Measurements from ENCODE around the gene METTL21A.
"Not testable (repeated sequence)": the region's sequence is repeated elsewhere in the genome, so short reads cannot be mapped to it uniquely, and the experiment has no call there.

Gene METTL21A

DNA sequence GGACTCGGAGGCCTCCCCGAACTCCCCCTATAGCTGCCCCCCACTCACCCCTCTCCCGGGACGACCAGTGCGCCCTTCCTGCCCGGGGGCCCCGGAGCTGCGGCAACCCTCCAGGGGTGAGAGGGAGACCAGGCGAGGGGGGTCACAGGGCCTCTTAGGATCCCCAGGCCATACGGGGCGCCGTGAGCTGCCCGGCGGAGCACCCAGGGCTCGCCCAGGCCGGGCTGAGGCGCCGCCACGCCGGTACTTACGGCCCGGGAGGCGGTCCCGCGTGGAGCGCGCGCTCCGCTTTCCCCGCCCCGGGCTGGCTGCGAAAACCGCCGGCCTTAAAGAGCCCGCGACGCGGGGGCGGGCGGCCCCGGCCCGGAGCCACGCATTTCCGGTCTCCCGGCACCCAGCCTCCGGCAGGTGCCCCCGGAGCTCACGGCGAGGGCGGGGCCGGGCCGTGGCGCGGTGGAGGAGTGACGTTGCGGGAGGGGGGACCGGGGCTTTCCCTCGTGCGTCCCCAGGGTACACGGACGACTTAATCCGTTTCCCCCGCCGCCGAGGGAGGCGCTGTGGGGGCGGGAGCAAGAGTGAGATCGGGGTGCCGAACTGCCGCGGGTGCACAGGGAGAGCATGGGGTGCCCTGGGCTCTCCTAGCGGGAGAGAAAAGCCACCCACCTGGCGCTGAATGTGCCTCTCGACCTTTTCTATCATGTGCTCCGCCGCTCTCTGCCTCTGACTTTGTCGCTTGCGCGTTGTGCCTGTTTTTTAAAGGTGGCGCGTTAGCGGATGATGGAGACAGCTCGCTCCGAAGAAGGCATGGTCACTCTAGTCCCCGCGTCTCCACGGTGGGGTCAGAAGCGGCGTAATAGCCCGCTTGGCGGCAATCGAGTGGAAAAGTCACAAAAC lies at the start of gene METTL21A:
Gene METTL21A, minus strand, starts transcription at position 381 of the 894 bp plus-strand sequence. CDS start 1,019 bp downstream, outside the sequence.
- peak; percentile 97 for DNase-seq

DNA sequence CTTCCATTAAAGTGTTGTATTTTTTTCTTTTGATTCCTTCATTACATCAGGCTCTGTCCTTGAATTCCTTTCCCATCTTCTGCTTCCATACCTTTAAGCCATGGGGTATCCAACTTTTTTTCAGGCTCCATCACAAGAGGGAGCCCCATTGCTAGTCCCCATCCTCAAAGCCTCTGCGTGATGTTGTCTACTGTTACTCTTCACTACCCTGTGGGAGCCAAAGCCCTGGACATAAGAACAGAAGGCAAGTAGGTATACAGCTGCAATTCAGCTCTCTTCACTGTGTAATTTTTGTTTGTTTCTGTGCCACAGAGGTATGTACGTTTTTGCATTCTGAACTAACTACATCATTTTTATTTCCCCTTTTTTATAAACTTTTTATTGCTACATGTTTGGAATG lies 49.6 kb upstream of the METTL21A start:
- no peak for DNase-seq

DNA sequence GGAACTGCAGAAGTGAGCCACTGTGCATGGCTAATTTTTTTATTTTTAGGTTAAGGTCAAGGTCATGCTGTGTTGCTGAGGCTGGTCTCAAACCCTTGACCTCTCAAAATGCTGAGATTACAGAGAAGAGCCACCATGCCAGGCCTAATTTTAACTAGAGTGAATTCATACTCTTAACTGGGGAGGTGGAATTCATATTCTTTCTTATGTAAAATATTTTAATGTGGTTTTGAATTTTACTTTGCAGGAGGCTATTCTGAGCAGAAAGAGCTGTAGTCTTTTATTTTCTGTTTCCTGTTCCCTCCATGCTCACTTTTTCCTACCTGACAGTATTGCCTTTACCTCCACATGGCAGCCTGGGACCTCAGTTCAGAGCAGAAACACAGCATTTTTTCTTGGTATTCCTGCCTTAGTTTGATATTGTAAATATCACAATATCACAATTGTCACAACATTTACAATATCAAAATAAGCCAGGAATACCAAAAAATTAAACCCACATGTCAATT lies 49.1 kb upstream of the METTL21A start:
- no peak for DNase-seq

DNA sequence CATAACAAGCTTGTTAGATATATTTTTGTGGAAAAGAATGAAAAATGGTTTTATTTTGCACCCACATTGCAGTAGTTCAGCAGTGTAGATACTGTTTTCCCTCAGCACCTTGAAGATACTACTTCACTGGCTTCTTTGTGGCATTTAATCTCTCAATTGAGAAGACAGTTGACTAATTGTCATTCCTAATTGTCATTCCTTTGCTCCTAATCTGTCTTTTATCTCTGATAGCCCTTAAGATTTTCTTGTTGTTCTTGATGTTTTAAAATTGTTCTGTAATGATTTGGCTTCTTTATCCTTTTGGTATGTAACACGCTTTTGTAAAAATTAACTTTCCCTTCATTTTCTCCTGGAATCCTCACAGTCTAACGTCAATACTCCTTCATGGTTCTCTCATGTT lies 48.2 kb upstream of the METTL21A start:
- DNase-seq, result no peak

DNA sequence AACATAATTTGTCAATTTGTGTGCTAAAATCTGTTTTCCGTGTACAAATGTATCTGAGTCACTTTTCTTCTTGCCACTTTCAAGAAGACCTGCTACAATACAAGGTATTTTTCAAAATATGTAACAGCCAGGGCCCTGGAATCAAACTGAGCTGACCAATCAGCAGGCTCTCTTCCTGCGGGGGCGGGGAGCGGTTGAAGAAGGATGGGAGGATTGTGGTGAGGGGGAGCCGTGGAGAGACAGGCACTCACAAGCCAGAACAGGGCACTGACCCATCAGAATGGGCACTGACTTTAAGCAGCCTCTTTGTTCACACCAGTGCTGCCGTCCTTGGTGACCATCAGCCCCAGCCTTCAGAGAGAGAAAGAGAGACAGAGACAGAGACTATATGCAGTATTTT lies 45.7 kb upstream of the METTL21A start:
- DNase-seq, result peak; percentile 8

DNA sequence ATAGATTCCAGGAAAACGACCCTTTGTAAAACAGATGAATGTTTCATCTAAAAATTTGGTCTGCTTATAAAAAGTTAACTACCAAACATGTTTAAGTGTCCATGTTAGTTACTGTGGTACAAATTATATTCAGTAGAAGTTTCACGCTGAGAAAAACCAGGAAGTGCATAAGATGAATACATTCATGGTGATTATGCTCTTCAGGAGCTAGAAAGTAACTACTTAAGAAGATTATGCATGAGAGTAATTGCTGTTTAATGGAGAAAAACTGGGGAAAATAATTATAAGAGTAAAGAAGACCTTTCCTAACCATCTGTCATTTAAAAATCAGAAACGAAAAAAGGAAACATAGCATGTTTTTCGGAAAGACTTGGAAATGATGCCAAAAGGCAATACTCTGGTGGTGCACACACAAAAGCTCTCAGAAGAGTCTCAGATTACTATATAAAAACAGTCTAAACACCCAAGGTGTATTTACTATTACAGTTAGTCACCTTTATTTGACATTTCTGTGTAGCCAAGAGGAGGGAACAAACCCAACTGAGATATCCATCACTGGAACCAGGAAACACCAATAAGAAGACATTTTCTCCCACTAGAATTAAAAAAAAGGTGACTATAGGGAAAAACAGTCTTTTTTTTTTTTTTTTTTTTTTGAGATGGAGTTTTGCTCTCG lies 38.8 kb upstream of the METTL21A start:
- DNase-seq, result no peak

DNA sequence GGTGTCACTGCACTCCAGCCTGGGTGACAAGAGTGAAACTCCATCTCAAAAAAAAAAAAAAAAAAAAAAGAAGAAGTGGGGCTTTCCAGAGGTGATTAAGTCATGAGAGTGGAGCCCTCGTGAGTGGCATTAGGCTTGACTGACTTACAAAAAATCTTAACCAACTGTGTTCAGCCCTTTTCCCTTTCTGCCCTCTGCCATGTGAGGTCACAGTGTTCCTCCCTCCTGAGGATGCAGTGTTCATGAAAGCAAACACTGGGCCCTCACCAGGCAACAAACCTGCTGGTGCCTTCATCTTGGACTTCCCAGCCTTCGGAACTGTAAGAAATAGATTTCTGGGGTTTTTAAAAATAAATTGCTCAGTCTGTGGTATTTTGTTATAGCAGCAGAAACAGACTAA lies 37.0 kb upstream of the METTL21A start:
- no peak for DNase-seq

DNA sequence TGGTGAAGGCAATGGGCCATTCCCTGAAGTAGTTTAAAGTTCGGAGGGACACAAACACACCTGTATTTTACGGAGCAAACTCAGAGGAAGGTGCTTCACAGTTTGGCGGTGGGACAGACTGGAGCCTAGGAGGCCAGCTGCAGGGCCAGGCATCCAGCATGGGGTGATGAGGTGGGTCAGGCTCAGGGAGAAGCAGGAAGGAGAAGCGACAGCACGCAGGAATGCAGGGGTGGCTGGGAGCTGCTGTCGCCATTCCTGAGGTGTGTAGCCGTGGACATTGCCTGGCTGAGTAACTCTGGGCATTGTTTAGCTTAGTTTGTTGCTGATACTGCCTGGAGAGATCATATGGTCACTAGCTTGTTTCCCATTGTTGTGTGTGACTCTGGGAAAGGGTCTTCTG lies 35.8 kb upstream of the METTL21A start:
- no peak for DNase-seq

DNA sequence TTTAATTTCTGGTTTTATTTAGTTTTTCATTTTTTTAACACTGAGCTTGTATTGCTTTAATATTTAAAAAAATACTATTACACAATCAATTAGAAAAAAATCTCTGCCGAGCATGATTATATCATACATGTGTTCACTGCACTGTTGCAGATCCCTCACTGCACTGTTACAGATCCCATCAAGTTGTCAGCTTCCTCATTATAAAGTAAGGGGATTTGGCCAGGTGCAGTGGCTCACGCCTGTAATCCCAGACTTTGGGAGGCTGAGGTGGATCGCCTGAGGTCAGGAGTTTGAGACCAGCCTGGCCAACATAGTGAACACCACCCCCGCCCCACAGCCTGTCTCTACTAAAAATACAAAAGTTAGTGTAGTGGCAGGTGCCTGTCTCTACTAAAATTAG lies 33.0 kb upstream of the METTL21A start:
- DNase-seq, result peak; percentile 50

DNA sequence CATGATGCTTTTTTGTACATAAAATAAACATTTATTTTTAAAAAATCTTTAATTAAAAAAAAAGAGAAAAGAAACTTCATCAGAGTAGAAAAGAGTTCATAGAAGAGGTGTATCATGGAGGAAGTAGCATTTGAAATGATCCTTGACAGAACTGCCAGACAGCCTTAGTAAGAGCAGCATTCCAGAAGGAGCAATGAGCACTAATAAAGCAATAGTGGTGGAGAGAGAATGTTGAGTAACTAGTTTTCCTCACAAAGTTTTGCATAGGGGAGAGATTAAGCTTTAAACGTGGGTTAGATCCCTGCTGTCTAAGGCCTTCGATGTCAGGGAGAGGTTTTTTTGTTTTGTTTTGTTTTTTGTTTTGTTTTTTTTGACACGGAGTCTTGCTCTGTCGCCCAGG lies 29.8 kb upstream of the METTL21A start:
- DNase-seq, result no peak

DNA sequence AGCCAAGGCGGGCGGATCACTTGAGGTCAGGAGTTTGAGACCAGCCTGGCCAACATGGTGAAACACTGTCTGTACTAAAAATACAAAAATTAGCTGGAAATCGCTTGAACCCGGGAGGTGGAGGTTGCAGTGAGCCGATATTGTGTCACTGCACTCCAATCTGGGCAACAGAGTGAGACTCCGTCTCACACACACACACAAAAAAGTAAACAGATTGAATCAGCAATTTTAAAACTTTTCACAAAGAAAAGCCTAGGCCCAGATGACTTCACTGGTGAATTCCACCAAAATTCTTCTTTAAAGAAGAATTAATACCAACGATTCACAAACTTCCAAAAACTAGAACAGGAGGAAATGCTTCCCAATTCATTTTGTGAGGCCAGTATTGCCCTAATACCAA lies 21.4 kb upstream of the METTL21A start:
- DNase-seq, result not testable (repeated sequence)

DNA sequence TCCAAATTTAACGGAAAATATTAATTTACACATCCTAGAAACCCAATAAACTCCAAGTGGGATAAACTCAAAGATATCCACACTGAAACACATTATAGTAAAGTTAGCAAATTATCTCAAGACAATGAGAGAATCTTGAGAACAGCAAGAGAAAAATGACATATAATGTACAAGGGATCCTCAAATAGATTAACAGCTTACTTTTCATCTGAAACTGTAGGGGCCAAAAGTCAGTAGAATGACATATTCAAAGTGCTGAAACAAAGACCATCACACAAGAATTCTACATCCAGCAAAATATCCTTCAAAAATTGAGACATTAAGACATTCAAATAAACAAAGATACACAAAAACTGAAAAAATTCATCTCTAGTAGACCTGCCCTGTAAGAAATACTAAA lies 18.7 kb upstream of the METTL21A start:
- no peak for DNase-seq

DNA sequence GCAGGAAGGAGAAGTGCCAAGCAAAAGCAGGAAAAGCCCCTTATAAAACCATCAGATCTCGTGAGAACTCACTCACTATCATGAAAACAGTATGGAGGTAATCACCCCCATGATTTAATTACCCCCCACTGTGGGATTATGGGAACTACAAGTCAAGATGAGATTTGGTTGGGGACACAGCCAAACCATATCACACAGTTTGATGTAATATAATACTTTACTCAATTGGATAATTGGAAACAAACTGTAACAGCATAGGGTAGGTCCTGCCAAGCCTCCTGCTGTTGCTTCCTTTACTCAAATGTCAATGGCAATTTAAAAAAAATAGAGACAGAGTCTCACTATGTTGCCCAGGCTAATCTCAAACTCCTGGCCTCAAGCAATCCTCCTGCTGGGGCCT lies 15.5 kb upstream of the METTL21A start:
- no peak for DNase-seq

DNA sequence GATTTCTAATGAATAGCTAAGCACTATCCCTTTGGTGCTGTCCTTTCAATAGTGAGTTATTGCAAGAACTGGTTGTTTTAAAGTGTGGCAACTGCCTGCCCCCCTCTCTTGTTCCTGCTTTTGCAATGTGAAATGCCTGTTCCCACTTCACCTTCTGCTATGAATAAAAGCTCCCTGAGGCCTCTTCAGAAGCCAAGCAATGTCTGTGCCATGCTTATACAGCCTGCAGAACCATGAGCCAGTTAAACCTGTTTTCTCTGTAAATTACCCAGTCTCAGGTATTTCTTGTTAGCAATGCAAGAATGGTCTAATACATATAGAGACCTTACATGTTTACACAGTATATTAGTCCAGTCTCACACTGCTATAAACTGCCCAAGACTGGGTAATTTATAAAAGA lies 15.0 kb upstream of the METTL21A start:
- no peak for DNase-seq

DNA sequence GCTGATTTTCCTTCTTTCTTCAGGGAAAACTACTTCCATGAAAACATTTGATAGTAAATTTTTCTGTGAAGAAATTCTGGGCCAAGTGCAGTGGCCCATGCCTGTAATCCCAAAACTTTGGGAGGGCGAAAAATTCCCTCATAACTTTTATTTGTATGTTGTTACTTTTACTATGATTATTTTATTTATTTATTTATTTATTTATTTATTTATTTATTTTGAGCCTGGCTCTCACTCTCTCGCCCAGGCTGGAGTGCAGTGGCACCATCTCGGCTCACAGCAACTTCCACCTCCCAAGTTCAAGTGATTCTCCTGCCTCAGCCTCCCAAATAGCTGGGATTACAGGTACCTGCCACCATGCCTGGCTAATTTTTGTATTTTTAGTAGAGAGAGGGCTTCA lies 14.1 kb upstream of the METTL21A start:
- DNase-seq, result not testable (repeated sequence)

DNA sequence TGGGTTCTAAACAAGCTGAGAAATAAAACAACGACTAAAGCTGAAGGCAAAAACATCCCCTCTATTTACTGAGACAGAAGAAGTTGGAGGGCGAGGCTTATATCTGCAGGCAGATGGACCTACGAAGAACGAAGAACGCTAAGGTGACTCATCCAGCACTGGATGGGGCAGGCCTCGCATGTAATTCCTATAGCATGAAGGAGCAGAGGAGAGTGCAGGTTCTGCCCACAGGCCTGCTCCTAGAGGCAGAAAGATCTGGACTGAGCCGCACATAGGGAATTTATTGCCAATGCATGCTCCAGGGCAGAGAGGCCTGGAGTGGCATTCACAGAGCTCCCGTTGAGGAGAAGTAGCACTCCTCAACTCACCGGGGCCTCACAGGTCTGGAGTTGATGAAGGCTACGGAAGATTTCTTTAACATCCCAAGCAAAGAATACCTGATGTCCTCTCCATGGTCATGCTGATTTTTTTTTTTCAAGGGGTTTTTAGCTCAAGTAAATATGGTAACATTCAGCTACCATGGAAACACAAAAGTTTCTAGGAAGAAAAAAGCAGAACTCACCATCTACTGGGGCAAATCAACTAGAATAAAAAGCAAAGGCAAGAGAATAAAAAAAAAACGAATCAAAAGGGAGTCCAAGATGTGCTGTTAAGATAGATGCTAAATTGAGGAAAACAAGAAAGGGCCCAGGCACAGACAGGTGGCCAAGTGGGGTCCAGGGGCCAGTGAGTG lies 10.4 kb upstream of the METTL21A start:
- DNase-seq, result no peak

DNA sequence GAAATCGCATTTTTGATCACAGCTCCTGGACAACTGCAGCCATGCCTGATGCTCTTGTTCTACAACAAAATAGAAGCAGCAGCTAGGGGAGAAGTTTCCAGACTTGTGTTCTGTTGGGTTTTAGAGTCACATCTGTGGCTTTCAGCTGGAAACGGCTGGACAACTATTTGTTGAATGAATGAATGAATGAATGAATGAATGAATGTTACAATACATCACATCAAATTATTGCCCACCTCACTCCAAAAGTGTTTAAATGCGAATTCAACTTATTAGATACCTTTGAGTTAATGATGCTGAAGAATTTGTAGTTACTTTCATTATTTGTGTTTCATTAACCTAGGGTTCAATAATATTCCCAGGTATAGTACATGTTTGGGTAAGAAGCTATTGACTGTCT lies 8.5 kb upstream of the METTL21A start:
- no peak for DNase-seq

DNA sequence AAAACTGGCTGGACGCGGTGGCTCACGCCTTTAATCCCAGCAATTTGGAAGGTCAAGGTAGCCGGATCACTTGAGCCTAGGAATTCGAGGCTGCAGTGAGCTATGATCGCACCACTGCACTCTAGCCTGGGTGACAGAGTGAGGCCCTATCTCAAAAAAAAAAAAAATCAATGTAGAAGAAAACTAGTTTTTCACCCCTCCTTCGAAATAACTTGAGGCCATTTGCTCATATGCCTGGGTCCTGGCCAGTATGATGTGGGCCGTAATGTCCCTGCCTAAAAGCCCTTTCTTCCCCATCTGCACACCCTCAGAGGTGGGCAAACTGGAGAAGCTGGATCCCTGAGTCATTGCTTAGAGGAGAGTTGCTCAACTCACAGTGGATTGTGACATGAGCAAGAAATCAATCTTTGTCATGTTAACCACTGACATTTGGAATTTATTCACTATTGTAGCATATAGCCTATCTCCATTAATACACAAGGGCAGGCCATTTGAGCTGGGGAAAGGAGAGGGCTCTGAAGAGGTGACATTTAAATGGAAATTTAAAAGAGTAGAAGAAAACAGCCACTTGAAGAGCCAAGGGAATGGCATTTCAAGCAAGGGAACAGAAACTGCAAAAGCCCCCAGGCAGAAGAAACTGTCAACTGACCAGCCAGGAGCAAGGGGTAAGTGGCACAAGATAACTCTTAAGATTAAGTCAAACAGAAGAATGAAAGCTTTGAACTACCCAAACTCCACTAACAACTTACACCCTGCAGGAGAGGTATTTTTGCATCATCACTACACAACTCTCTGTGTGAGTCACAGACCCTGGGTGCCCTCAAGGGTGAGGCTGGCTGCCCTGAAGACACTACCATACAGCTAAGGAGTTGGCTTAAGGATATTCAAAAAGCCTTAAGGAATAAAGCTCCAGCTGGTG lies 7.6 kb upstream of the METTL21A start:
- peak; percentile 18 for DNase-seq

DNA sequence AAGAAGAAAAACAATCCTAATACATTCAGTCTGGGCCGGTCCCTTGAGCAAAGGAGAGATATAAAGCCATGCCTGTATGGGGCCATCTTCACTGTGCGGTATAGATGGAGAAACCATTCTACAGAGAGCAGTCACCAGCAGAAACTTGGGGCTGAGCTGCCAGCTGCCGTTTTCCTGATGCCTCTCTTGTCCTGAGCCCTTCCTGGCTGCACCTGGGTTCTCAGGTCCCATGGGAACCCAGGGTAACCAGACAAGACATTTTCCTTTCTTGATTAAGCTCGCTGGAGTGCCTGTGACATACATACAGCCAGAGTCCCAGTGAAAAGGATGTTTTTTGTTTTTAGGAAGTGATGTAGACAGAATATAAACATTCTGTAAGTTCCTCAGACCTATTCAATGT lies 5.3 kb upstream of the METTL21A start:
- peak; percentile 94 for DNase-seq

DNA sequence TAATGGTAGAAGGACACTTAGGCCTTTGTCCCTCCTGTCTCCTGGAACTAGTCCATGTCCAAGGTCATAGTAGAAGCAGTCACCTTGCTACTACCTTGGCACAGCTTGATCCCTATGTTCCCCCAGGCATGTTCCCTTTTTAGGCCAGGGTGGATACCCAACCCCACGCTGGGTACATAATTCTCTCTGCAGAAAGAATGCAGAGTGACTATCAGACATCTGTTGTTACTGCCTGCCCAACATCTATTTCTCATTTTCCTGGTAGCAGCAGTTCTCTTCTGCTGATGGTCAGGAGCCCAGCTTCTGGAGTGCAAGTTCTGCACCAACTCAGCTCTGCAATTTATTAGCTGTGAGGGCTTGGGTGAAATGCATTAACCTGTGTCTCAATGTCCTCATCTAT lies 4.4 kb upstream of the METTL21A start:
- peak; percentile 32 for DNase-seq

DNA sequence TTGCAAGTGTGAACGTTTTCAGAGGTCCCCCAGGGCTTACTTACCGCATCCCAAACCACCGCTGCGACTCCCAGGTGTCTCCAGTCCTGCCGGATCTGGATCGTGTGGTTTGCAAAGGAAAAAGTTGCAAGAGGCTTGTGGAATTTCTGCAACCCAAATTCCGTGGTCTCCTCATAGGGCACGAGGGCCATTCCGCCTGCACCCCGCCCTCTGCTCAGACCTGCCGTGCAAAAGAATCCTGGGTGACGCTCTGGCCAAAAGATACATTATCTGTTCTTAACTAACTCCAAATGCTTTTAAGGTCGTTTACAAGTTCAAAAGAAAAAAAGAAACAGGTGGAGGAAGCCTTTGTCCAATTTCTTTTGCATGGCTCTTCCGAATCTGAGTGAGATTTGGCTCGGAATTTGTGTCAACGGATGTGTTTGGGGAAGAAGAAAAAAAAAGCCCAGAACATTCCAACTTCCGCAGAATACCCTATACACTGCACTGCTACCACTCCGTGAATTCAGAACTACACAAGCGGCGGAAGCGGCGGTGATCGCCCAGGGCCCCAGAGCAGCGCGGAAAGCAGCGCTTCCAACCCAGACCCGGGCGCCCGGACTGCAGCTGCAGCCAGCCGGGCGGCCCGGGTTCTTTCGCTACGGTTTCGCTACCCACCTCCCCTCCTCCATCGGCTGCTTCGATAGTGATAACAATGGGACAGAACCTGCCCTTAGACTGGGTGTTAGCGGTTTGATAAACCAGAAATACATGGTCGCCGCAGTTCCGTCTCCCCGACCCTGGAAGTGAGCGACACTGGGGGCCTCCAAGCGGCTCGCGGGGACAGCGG lies 795 bp downstream of the METTL21A start:
- peak; percentile 73 for DNase-seq

Measured in NCI-H82 (cell line).